Stimulated activated CD8-positive, alpha-beta memory T cell treated with anti-CD3 and anti-CD28 coated beads, Interleukin-7, amount 100 ng/mL, for 24 hours (primary cell): ENCODE data around the gene RLIM.

Source experiments
- DNase-seq: peaks from one replicate; pipeline ENCODE4 v3.0.0-alpha.2; 2020; ENCODE audit warnings: low read depth

The RLIM gene

GRCh38 chrX:74536832-74537371 lies 77.5 kb downstream of the RLIM start:
- no peak for DNase-seq

GRCh38 chrX:74536152-74536831 lies 78.1 kb downstream of the RLIM start:
- DNase-seq = no peak

DNA sequence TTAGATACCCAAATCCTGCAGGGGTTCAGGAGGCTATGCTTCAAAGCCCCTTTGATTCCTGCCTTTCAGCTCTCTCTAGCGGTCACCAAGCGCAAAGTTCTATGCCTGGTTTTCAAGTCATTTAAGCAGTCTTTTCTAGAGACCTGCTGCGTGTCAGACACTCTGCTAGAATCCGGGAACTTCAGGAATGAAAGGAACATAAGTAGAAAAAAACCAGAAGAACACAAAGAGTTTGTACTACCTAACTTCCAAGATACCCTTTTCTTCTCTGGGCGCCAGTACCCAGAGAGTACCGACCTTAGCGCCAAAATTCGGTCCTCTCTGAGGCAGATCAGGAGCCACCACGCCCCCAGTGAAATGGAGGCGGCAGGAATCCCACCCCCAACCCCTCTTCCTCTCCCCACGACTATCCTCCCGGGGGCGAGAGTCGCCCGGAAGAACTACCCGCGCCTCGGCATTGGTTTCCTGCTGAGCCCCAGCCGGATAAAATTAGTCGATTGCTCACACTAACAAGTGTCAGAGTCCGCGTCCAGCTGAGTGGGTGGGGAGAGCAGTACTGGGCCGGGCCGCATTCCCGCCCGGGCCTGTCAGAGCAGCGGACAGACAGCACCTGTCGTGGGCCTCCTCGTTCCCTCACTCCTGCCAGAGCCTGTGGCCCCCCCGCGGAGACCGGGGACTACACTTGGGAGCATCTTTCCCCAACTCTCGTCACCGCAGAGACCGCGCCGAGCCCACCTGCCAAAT lies 78.8 kb downstream of the RLIM start:
- no peak for DNase-seq
